ENCODE data around the gene RBBP8NL. TPM values are rescaled to one million over a fixed set of nuclear protein-coding genes. Genes with fewer than 3 reads are reported as not detected.

Gene RBBP8NL
- total RNA-seq, 1 experiment from 2014 or later = 39.2 TPM

DNA sequence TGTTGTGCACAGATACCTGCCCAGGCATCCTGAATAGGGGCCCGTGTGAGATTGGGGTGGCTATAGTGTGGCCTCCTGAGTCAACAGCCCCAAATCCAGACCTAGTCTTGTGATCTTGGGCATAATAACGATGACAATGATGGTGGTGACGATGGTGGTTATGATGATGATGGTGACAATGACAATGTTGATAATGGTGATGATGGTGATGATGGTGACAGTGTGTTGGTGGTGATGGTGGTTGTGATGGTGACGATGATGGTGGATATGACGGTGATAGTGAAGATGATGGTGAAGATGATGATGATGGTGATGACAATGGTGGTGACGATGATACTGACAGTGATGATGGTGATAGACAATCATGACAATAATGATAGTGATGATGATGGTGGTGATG is 45.5 kb downstream of the RBBP8NL start:
- no peak overlapping the region for H3K4me3 Mint-ChIP-seq (ENCODE audit: unreplicated experiment)
- peak overlapping the region; percentile 0 for H3K27ac Mint-ChIP-seq (ENCODE audit: unreplicated experiment)
- peaks cover 12% of the 10 kb centered on the region for H3K9me3 Mint-ChIP-seq (ENCODE audit: unreplicated experiment)
- intact Hi-C loops (cut with micrococcal nuclease; ENCODE audit: unreplicated experiment) = loop anchor here (1.0 to 5.0 kb wide), 3 partner anchors 20 to 80 kb away; partner anchors contain the start of gene ADRM1
- no peaks in the 10 kb centered on the region for H3K9me3 ChIP-seq
- peaks cover 13% of the 10 kb centered on the region for H3K4me1 Mint-ChIP-seq (ENCODE audit: low read depth, unreplicated experiment)
- no peak overlapping the region for H3K4me3 ChIP-seq (ENCODE audit: low read depth, low read length)
- CTCF ChIA-PET = interaction anchor here (0.8 to 2.9 kb wide), 15 partner anchors 9 to 235 kb away, joined by 3 to 188 read pairs (median 8); partner anchors contain the start of gene LAMA5
- TF ChIP-seq, protein P1, sequence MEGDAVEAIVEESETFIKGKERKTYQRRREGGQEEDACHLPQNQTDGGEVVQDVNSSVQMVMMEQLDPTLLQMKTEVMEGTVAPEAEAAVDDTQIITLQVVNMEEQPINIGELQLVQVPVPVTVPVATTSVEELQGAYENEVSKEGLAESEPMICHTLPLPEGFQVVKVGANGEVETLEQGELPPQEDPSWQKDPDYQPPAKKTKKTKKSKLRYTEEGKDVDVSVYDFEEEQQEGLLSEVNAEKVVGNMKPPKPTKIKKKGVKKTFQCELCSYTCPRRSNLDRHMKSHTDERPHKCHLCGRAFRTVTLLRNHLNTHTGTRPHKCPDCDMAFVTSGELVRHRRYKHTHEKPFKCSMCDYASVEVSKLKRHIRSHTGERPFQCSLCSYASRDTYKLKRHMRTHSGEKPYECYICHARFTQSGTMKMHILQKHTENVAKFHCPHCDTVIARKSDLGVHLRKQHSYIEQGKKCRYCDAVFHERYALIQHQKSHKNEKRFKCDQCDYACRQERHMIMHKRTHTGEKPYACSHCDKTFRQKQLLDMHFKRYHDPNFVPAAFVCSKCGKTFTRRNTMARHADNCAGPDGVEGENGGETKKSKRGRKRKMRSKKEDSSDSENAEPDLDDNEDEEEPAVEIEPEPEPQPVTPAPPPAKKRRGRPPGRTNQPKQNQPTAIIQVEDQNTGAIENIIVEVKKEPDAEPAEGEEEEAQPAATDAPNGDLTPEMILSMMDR (IDR thresholded peaks at IDR 0.05; ENCODE audit: insufficient read depth in 1 of 2, low read depth in 1 of 2, low read length in 1 of 2, severe bottlenecking in 1 of 2, unreplicated experiment in 1 of 2) = no peak
- DNase-seq = no peak
- POLR2A ChIA-PET = interaction anchor here (1.0 to 1.8 kb wide), 2 partner anchors 15 to 18 kb away, joined by 4 to 32 read pairs; partner anchors contain the start of gene LAMA5
- H3K4me1 ChIP-seq = peaks cover 38% of the 10 kb centered on the region
- H3K27me3 ChIP-seq (replicated peaks; ENCODE audit: control insufficient read depth, insufficient read depth, low read length) = no peaks in the 10 kb centered on the region
- BruUV-seq (replicated peaks) = no TSS peak
- peaks cover 47% of the 10 kb centered on the region for H3K36me3 Mint-ChIP-seq (ENCODE audit: insufficient read depth, unreplicated experiment)
- H3K36me3 ChIP-seq (ENCODE audit: control insufficient read depth, insufficient read depth, low read length) = peaks cover 1% of the 10 kb centered on the region; the same call in 1 of the 2 replicates
- no peaks in the 10 kb centered on the region for H3K27me3 Mint-ChIP-seq (ENCODE audit: insufficient read depth, unreplicated experiment)

DNA sequence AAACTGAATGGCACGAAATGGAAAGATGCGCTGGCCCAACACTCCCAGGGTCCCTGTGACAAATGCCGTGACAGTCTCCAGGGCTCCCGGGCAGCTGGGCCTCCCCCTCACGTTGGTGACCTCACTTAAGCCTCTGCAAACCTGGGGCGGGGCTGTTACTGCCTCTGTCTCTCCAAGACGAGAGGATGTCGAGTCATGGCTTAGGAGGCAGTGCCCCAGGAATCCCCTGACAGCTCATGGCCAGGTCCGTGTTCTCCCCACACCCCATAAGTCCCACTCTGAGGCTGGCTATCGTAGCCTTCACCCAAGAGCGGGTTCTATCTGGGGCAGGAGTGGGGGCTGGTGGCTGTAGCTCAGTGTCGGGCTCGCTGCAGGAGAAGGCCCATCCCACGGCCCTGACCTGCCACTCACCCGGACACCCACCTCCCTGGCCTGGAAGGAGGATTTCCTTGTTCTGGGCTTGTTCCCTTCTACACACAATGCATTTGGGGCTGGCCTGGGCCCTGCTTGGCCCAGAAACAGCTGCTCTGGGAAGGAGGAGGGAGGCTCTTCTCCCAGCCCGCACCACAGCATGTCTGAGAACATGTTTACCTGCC is 46.0 kb downstream of the RBBP8NL start:
- Mint-ChIP-seq H3K4me3 (ENCODE audit: unreplicated experiment) (no peak overlapping the region), H3K9me3 (ENCODE audit: unreplicated experiment) (peaks cover 12% of the 10 kb centered on the region), H3K27me3 (ENCODE audit: insufficient read depth, unreplicated experiment) (no peaks in the 10 kb centered on the region), H3K36me3 (ENCODE audit: insufficient read depth, unreplicated experiment) (peaks cover 42% of the 10 kb centered on the region), H3K27ac (ENCODE audit: unreplicated experiment) (peak overlapping the region; percentile 9), H3K4me1 (ENCODE audit: low read depth, unreplicated experiment) (peaks cover 13% of the 10 kb centered on the region)
- CTCF ChIA-PET = interaction anchor here (1.6 to 2.9 kb wide), 4 partner anchors 15 to 236 kb away, joined by 7 to 188 read pairs (median 10); partner anchors contain the start of gene LAMA5
- H3K27me3 ChIP-seq (replicated peaks; ENCODE audit: control insufficient read depth, insufficient read depth, low read length) = no peaks in the 10 kb centered on the region
- no TSS peak for BruUV-seq (replicated peaks)
- intact Hi-C loops (cut with micrococcal nuclease; ENCODE audit: unreplicated experiment) = loop anchor here (5.0 kb wide), 1 partner anchor 39 kb away; no protein-coding TSS in a partner anchor
- no peak for DNase-seq
- H3K36me3 ChIP-seq (ENCODE audit: control insufficient read depth, insufficient read depth, low read length) = peaks cover 1% of the 10 kb centered on the region; the same call in 1 of the 2 replicates
- H3K4me3 ChIP-seq (ENCODE audit: low read depth, low read length) = no peak overlapping the region
- peaks cover 43% of the 10 kb centered on the region for H3K4me1 ChIP-seq
- H3K9me3 ChIP-seq = no peaks in the 10 kb centered on the region
- TF ChIP-seq, protein P1 (IDR thresholded peaks at IDR 0.05; ENCODE audit: insufficient read depth in 1 of 2, low read depth in 1 of 2, low read length in 1 of 2, severe bottlenecking in 1 of 2, unreplicated experiment in 1 of 2) = no peak
- POLR2A ChIA-PET = no interaction called here

DNA sequence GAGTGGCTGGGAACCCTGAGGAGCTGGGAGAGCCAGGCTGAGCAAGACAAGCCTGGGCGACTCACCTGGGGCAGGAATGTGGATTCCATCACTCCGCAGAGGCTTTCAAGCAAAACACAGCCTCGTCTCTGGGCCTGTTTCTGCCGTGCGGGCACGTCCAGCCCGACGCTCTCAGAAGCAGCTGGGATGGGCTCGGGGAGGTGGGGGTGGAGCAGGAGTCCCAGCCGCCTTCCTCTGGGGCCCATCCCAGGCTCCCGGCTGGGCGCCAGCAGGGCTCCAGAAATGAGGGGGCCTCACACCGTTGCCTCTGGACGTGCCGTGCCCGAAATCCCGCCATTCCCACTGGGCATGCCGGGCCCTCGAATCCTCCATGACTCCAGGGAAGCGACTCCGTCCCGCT is 49.1 kb downstream of the RBBP8NL start:
- Histone ChIP-seq H3K27me3 (replicated peaks; ENCODE audit: control insufficient read depth, insufficient read depth, low read length) (no peaks in the 10 kb centered on the region), H3K4me1 (peaks cover 58% of the 10 kb centered on the region), H3K4me3 (ENCODE audit: low read depth, low read length) (no peak overlapping the region), H3K9me3 (no peaks in the 10 kb centered on the region), H3K36me3 (ENCODE audit: control insufficient read depth, insufficient read depth, low read length) (peaks cover 1% of the 10 kb centered on the region; the same call in 1 of the 2 replicates)
- intact Hi-C loops (cut with micrococcal nuclease; ENCODE audit: unreplicated experiment) = no loop called here
- peaks cover 41% of the 10 kb centered on the region for H3K36me3 Mint-ChIP-seq (ENCODE audit: insufficient read depth, unreplicated experiment)
- ChIA-PET POLR2A (no interaction called here), CTCF (interaction anchor here (0.9 to 1.5 kb wide), 3 partner anchors 8 to 17 kb away, joined by 3 to 5 read pairs (median 4); no protein-coding TSS in a partner anchor)
- H3K27me3 Mint-ChIP-seq (ENCODE audit: insufficient read depth, unreplicated experiment) = no peaks in the 10 kb centered on the region
- TF ChIP-seq, protein P1 (IDR thresholded peaks at IDR 0.05; ENCODE audit: insufficient read depth in 1 of 2, low read depth in 1 of 2, low read length in 1 of 2, severe bottlenecking in 1 of 2, unreplicated experiment in 1 of 2) = no peak
- H3K27ac Mint-ChIP-seq (ENCODE audit: unreplicated experiment) = no peak overlapping the region
- H3K4me1 Mint-ChIP-seq (ENCODE audit: low read depth, unreplicated experiment) = peaks cover 25% of the 10 kb centered on the region
- no TSS peak for BruUV-seq (replicated peaks)
- H3K4me3 Mint-ChIP-seq (ENCODE audit: unreplicated experiment) = no peak overlapping the region
- H3K9me3 Mint-ChIP-seq (ENCODE audit: unreplicated experiment) = peaks cover 12% of the 10 kb centered on the region
- peak in 1 of 2 experiments; percentile 83 for DNase-seq
